Inflammatory macrophage treated with lipopolysaccharide for 4 hours (primary cell): ENCODE data around the gene RNASE12.
"Not testable (repeated sequence)": the region's sequence is repeated elsewhere in the genome, so short reads cannot be mapped to it uniquely, and the experiment has no call there.

Source experiments
- DNase-seq: peaks from one replicate; pipeline ENCODE4 v3.0.0-alpha.2; 2020

RNASE12 gene

GRCh38 chr14:20613094-20614037, 22.2 kb upstream of the RNASE12 start:
- peak; percentile 90 for DNase-seq

- peak; percentile 85 for DNase-seq
Measured at GRCh38 chr14:20612403-20612802, 21.2 kb upstream of the RNASE12 start.

GRCh38 chr14:20611277-20611676, 20.1 kb upstream of the RNASE12 start:
- no peak for DNase-seq

GRCh38 chr14:20610002-20610765, 19.0 kb upstream of the RNASE12 start:
- peak; percentile 61 for DNase-seq

GRCh38 chr14:20609215-20610001, 18.2 kb upstream of the RNASE12 start:
- peak; percentile 83 for DNase-seq

GRCh38 chr14:20608383-20609110, 17.4 kb upstream of the RNASE12 start:
- DNase-seq = no peak

- DNase-seq = no peak
Measured at GRCh38 chr14:20607617-20608016, 16.4 kb upstream of the RNASE12 start.

- no peak for DNase-seq
Measured at GRCh38 chr14:20606902-20607242, 15.7 kb upstream of the RNASE12 start.

GRCh38 chr14:20606190-20606901, 15.2 kb upstream of the RNASE12 start:
- peak; percentile 53 for DNase-seq

- DNase-seq = no peak
Measured at GRCh38 chr14:20603813-20604690, 12.9 kb upstream of the RNASE12 start.

GRCh38 chr14:20602583-20602982, 11.4 kb upstream of the RNASE12 start:
- DNase-seq = no peak

- DNase-seq = no peak
Measured at GRCh38 chr14:20601522-20601921, 10.3 kb upstream of the RNASE12 start.

- peak; percentile 14 for DNase-seq
Measured at GRCh38 chr14:20597108-20597507, 5.9 kb upstream of the RNASE12 start.

GRCh38 chr14:20595726-20596125, 4.5 kb upstream of the RNASE12 start:
- DNase-seq = not testable (repeated sequence)

GRCh38 chr14:20592574-20592973, 1.4 kb upstream of the RNASE12 start:
- DNase-seq = no peak

GRCh38 chr14:20587489-20588154, 3.6 kb downstream of the RNASE12 start, which contains the start of gene RNASE11:
Gene RNASE11 (minus strand): TSS chr14:20588001.
- no peak for DNase-seq

- peak; percentile 5 for DNase-seq
Measured at GRCh38 chr14:20583908-20584307, 7.3 kb downstream of the RNASE12 start.

- no peak for DNase-seq
Measured at GRCh38 chr14:20583142-20583541, 8.0 kb downstream of the RNASE12 start.

- no peak for DNase-seq
Measured at GRCh38 chr14:20580242-20580641, 10.9 kb downstream of the RNASE12 start.
